OCI-LY7 (cell line): ENCODE results near the gene BNIPL.

Experiments used
- EZH2phosphoT487 ChIP-seq: fragments of 200-600 bp; sonication (generic); IDR thresholded peaks from 2 replicates; pipeline ENCODE4 v1.6.1; 2018; ENCODE audit warnings: low read depth, borderline replicate concordance, mild to moderate bottlenecking, mixed run types, antibody characterized with exemption, low read length, moderate library complexity, mixed read lengths
- TF ChIP-seq, protein P1 (sequence below): fragments of 200-600 bp; sonication (generic); conservative IDR thresholded peaks from 2 replicates; pipeline ENCODE4 v1.5.1; 2014; ENCODE audit warnings: mild to moderate bottlenecking, antibody characterized with exemption, low read length, moderate library complexity, mixed read lengths

- TF ChIP-seq, protein P1, sequence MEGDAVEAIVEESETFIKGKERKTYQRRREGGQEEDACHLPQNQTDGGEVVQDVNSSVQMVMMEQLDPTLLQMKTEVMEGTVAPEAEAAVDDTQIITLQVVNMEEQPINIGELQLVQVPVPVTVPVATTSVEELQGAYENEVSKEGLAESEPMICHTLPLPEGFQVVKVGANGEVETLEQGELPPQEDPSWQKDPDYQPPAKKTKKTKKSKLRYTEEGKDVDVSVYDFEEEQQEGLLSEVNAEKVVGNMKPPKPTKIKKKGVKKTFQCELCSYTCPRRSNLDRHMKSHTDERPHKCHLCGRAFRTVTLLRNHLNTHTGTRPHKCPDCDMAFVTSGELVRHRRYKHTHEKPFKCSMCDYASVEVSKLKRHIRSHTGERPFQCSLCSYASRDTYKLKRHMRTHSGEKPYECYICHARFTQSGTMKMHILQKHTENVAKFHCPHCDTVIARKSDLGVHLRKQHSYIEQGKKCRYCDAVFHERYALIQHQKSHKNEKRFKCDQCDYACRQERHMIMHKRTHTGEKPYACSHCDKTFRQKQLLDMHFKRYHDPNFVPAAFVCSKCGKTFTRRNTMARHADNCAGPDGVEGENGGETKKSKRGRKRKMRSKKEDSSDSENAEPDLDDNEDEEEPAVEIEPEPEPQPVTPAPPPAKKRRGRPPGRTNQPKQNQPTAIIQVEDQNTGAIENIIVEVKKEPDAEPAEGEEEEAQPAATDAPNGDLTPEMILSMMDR = peak; percentile 80
- TF ChIP-seq EZH2phosphoT487 = no peak
These were observed 23.0 kb downstream of the BNIPL start, which contains the start of gene CDC42SE1 for GRCh38 chr1:151059109-151060006.
